ENCODE measurements around the gene DNAJB11.
"Not testable (repeated sequence)": the region's sequence is repeated elsewhere in the genome, so short reads cannot be mapped to it uniquely, and the experiment has no call there.

Gene DNAJB11

GRCh38 chr3:186570096-186570940 lies at the start of gene DNAJB11:
DNAJB11 (plus strand) TSS chr3:186570720; CDS start chr3:186570898, 178 bp downstream.
- peak; percentile 99 for DNase-seq (ENCODE audit: low read depth)

- DNase-seq (ENCODE audit: low read depth), result no peak
Observed at GRCh38 chr3:186520957-186521842, 49.3 kb upstream of the DNAJB11 start.

- DNase-seq (ENCODE audit: low read depth), result no peak
Observed at GRCh38 chr3:186523022-186523421, 47.5 kb upstream of the DNAJB11 start.

GRCh38 chr3:186523434-186523833 lies 47.1 kb upstream of the DNAJB11 start:
- DNase-seq (ENCODE audit: low read depth), result no peak

GRCh38 chr3:186524616-186525015 lies 45.9 kb upstream of the DNAJB11 start:
- DNase-seq (ENCODE audit: low read depth), result no peak

- DNase-seq (ENCODE audit: low read depth), result no peak
Observed at GRCh38 chr3:186525369-186526255, 44.9 kb upstream of the DNAJB11 start.

GRCh38 chr3:186526256-186526606 lies 44.3 kb upstream of the DNAJB11 start:
- no peak for DNase-seq (ENCODE audit: low read depth)

GRCh38 chr3:186529201-186529999 lies 41.1 kb upstream of the DNAJB11 start:
- no peak for DNase-seq (ENCODE audit: low read depth)

GRCh38 chr3:186530415-186530814 lies 40.1 kb upstream of the DNAJB11 start:
- DNase-seq (ENCODE audit: low read depth), result no peak

GRCh38 chr3:186531694-186532093 lies 38.8 kb upstream of the DNAJB11 start:
- not testable (repeated sequence) for DNase-seq (ENCODE audit: low read depth)

- DNase-seq (ENCODE audit: low read depth), result no peak
Observed at GRCh38 chr3:186532598-186533072, 37.9 kb upstream of the DNAJB11 start.

- DNase-seq (ENCODE audit: low read depth), result no peak
Observed at GRCh38 chr3:186534113-186534669, 36.3 kb upstream of the DNAJB11 start.

GRCh38 chr3:186536883-186537844 lies 33.4 kb upstream of the DNAJB11 start:
- DNase-seq (ENCODE audit: low read depth), result no peak

GRCh38 chr3:186538779-186539178 lies 31.7 kb upstream of the DNAJB11 start:
- DNase-seq (ENCODE audit: low read depth), result no peak

GRCh38 chr3:186540221-186540834 lies 30.2 kb upstream of the DNAJB11 start:
- peak; percentile 24 for DNase-seq (ENCODE audit: low read depth)

GRCh38 chr3:186540835-186541226 lies 29.7 kb upstream of the DNAJB11 start:
- no peak for DNase-seq (ENCODE audit: low read depth)

GRCh38 chr3:186544281-186544680 lies 26.2 kb upstream of the DNAJB11 start, which contains the start of gene CRYGS:
CRYGS (minus strand) TSS chr3:186544380; CDS start chr3:186544326, 54 bp downstream.
- DNase-seq (ENCODE audit: low read depth), result no peak

- no peak for DNase-seq (ENCODE audit: low read depth)
Observed at GRCh38 chr3:186549497-186549896, 21.0 kb upstream of the DNAJB11 start.

- no peak for DNase-seq (ENCODE audit: low read depth)
Observed at GRCh38 chr3:186551387-186551786, 19.1 kb upstream of the DNAJB11 start.
